ENCODE measurements around the gene FBXO42.

- TF ChIP-seq EZH2 (IDR thresholded peaks at IDR 0.05; ENCODE audit: insufficient read depth, low read length) (no peak), CTCF (IDR thresholded peaks at IDR 0.05; ENCODE audit: insufficient read depth, low read depth, low read length) (no peak)
These were observed 99.4 kb downstream of the FBXO42 start for GRCh38 chr1:16252912-16253311.

Measured in astrocyte (in vitro differentiated cells and primary cell).